ENCODE measurements around the gene REX1BD. TPM values are rescaled to one million over a fixed set of nuclear protein-coding genes. Genes with fewer than 3 reads are reported as not detected.
"Not testable (repeated sequence)": the region's sequence is repeated elsewhere in the genome, so short reads cannot be mapped to it uniquely, and the experiment has no call there.

Gene REX1BD
- 100 to 1,000 TPM in 2 of 4 donors, 10 to 100 TPM in 2; 57.4 to 137 (median 101) TPM for total RNA-seq

GRCh38 chr19:18588611-18589379 is at the start of gene REX1BD:
REX1BD (plus strand) TSS chr19:18588798; CDS start chr19:18588802, 4 bp downstream.
- 1% methylated on average over 10 to 16 of the region's 72 CpGs for WGBS, 2 donors

GRCh38 chr19:18539372-18539771 is 49.2 kb upstream of the REX1BD start:
- no peaks in the 10 kb centered on the region for H3K27me3 ChIP-seq
- TF ChIP-seq CTCF (IDR thresholded peaks at IDR 0.05): no peak
- DNase-seq: no peak
- intact Hi-C loops (cut with DNase I): no loop called here
- peaks cover 6 to 11% of the 10 kb centered on the region in 2 donors for H3K4me1 ChIP-seq
- H3K9me3 ChIP-seq: no peaks in the 10 kb centered on the region
- H3K27ac ChIP-seq: no peak overlapping the region
- H3K36me3 ChIP-seq: peaks cover 23 to 31% of the 10 kb centered on the region in 2 donors
- WGBS, 2 donors: 98 to 99% methylated on average over 18 to 19 of the region's 19 CpGs
- no peak overlapping the region for H3K4me3 ChIP-seq (replicated peaks in 1 of 3)

More at GRCh38 chr19:18588611-18589379, at the start of gene REX1BD:
- peak within 1 kb of the TSS; percentile 49 to 86 (median 84) for H3K4me3 ChIP-seq (replicated peaks in 1 of 3)
- H3K27me3 ChIP-seq: no peaks in the 10 kb centered on the region
- H3K9me3 ChIP-seq: no peaks in the 10 kb centered on the region
- H3K27ac ChIP-seq: peak within 1 kb of the TSS; percentile 64 to 86 (median 79)
- no peaks in the 10 kb centered on the region for H3K36me3 ChIP-seq
- intact Hi-C loops (cut with DNase I): loop anchor here (10.0 kb wide), 1 partner anchor 144 kb away; no protein-coding TSS in a partner anchor
- TF ChIP-seq POLR2A (IDR thresholded peaks at IDR 0.05) (peak in 1 of 2 donors; percentile 56), CTCF (IDR thresholded peaks at IDR 0.05) (peak; percentile 65 to 86 (median 76))
- H3K4me1 ChIP-seq: peaks cover 9 to 16% of the 10 kb centered on the region in 2 donors
- DNase-seq: peak; percentile 71 to 77

GRCh38 chr19:18540200-18540599 is 48.4 kb upstream of the REX1BD start:
- intact Hi-C loops (cut with DNase I); DNase-seq: not testable (repeated sequence)

GRCh38 chr19:18541258-18541991 is 47.2 kb upstream of the REX1BD start:
- WGBS, 2 donors: 88 to 89% methylated on average over 20 to 21 of the region's 21 CpGs
- no peaks in the 10 kb centered on the region for H3K9me3 ChIP-seq
- H3K27ac ChIP-seq: no peak overlapping the region
- TF ChIP-seq POLR2A (IDR thresholded peaks at IDR 0.05) (no peak), CTCF (IDR thresholded peaks at IDR 0.05) (no peak)
- H3K36me3 ChIP-seq: peaks cover 19 to 31% of the 10 kb centered on the region in 2 donors
- DNase-seq: no peak
- intact Hi-C loops (cut with DNase I): no loop called here
- H3K4me1 ChIP-seq: peaks cover 6 to 11% of the 10 kb centered on the region in 2 donors
- no peak overlapping the region for H3K4me3 ChIP-seq (replicated peaks in 1 of 3)
- H3K27me3 ChIP-seq: no peaks in the 10 kb centered on the region

More at GRCh38 chr19:18540200-18540599, 48.4 kb upstream of the REX1BD start:
- WGBS, 2 donors: 94 to 100% methylated on average over 1 of the region's 1 CpG
- not testable (repeated sequence) for H3K27ac ChIP-seq; H3K4me3 ChIP-seq (replicated peaks in 1 of 3); H3K9me3 ChIP-seq; H3K27me3 ChIP-seq
- peaks cover 6 to 11% of the 10 kb centered on the region in 2 donors for H3K4me1 ChIP-seq
- H3K36me3 ChIP-seq: peaks cover 23 to 31% of the 10 kb centered on the region in 2 donors

- DNase-seq: no peak
- H3K36me3 ChIP-seq: peaks cover 17 to 31% of the 10 kb centered on the region in 2 donors
- TF ChIP-seq CTCF (IDR thresholded peaks at IDR 0.05): no peak
- TF ChIP-seq POLR2A (IDR thresholded peaks at IDR 0.05): no peak
- no peaks in the 10 kb centered on the region for H3K27me3 ChIP-seq
- H3K27ac ChIP-seq: peak overlapping the region; percentile 80 to 90 (median 86)
- H3K4me1 ChIP-seq: peaks cover 6 to 11% of the 10 kb centered on the region in 2 donors
- intact Hi-C loops (cut with DNase I): no loop called here
- H3K9me3 ChIP-seq: no peaks in the 10 kb centered on the region
- H3K4me3 ChIP-seq (replicated peaks in 1 of 3): peak overlapping the region in 2 of 3 donors; percentile 58 to 61
- 23 to 27% methylated on average over 10 to 11 of the region's 11 CpGs for WGBS, 2 donors
These were observed 46.3 kb upstream of the REX1BD start for GRCh38 chr19:18541992-18542940.
